GM12878 (cell line): Measurements from ENCODE around the gene GLT1D1. TPM values are rescaled to one million over a fixed set of nuclear protein-coding genes. Genes with fewer than 3 reads are reported as not detected.
A peak's percentile ranks its signal among the peaks of the same experiment; 100 is the strongest.

Experiments used
- ATAC-seq: fragments of 200-7000 bp; cut with Tn5 transposase; 3 replicates; pipeline ENCODE4 v1.9.1; 2020; ENCODE audit warnings: mild to moderate bottlenecking, moderate library complexity
- BruUV-seq: library from RNA; stranded (reverse); fragments of 400-500 nt; replicated peaks from 2 replicates; lab custom pipeline; 2021; lab: Mats Ljungman, UMichigan
- CTCF ChIA-PET: fragments of 300-600 bp; sonication (Branson Sonifier 250); formaldehyde crosslinking; extraction: SDS; loops from one replicate; lab custom pipeline; 2021; ENCODE audit warnings: inconsistent platforms; lab: Yijun Ruan, JAX
- POLR2A ChIA-PET: fragments of 350-600 bp; formaldehyde crosslinking; extraction: SDS; loops from one replicate; lab custom pipeline; 2021; ENCODE audit warnings: inconsistent platforms; lab: Charles Lee
- RAD21 ChIA-PET: fragments of 300-600 bp; sonication (Branson Sonifier 250); formaldehyde crosslinking; loops from one replicate; lab custom pipeline; 2023; ENCODE audit warnings: antibody characterized with exemption; ENCODE audit not compliant: unreplicated experiment; lab: Charles Lee
- SMC1A ChIA-PET: fragments of 300-600 bp; sonication (Branson Sonifier 250); formaldehyde crosslinking; loops from one replicate; lab custom pipeline; 2023; ENCODE audit not compliant: unreplicated experiment, uncharacterized antibody; lab: Charles Lee
- DNase-seq: peaks from one replicate; pipeline ENCODE4 v3.0.0-alpha.2; 2011; ENCODE audit warnings: low read depth, low spot score
- FAIRE-seq: peaks from 3 replicates; lab custom pipeline; 2011; peaks lifted over from hg19 to GRCh38; lab: Jason Lieb, UNC
- H2AFZ ChIP-seq: 2 replicates; pipeline ENCODE4 v1.6.0; 2011; ENCODE audit warnings: low read depth, low read length, control low read depth; ENCODE audit not compliant: control insufficient read depth
- H3K27ac ChIP-seq: 2 replicates; pipeline ENCODE4 v1.5.1; 2011; ENCODE audit warnings: control low read depth; ENCODE audit not compliant: control insufficient read depth, insufficient read depth
- H3K27me3 ChIP-seq, 2 experiments: replicated peaks in 1 of 2; 2 replicates each; pipeline versions ENCODE4 v1.6.0 to v1.6.1; 2011; ENCODE audit warnings: low read length in 1 of 2; ENCODE audit not compliant: control insufficient read depth in 2 of 2, insufficient read depth in 2 of 2
- H3K36me3 ChIP-seq, 2 experiments: 2 replicates each; pipeline ENCODE4 v1.5.1; 2011; ENCODE audit warnings: low read length in 1 of 2; ENCODE audit not compliant: control insufficient read depth in 2 of 2, insufficient read depth in 2 of 2
- H3K4me1 ChIP-seq: 2 replicates; pipeline ENCODE4 v1.6.1; 2011; ENCODE audit warnings: mild to moderate bottlenecking, low read length, moderate library complexity, mixed read lengths; ENCODE audit not compliant: control insufficient read depth, insufficient read depth
- H3K4me2 ChIP-seq: 2 replicates; pipeline ENCODE4 v1.6.0; 2011; ENCODE audit warnings: control low read depth; ENCODE audit not compliant: control insufficient read depth, insufficient read depth
- H3K4me3 ChIP-seq: fragments of 200-600 bp; sonication (generic); 2 replicates; pipeline ENCODE4 v1.5.1; 2016
- H3K79me2 ChIP-seq: 2 replicates; pipeline ENCODE4 v1.6.0; 2011; ENCODE audit warnings: low read length; ENCODE audit not compliant: control insufficient read depth, insufficient read depth
- H3K9ac ChIP-seq: 2 replicates; pipeline ENCODE4 v1.8.0; 2011; ENCODE audit warnings: low read length, control low read depth, mixed read lengths; ENCODE audit not compliant: control insufficient read depth, insufficient read depth
- H3K9me3 ChIP-seq: replicated peaks from 3 replicates; pipeline ENCODE4 v1.5.1; 2011; ENCODE audit warnings: mild to moderate bottlenecking, low read length; ENCODE audit not compliant: control insufficient read depth, insufficient read depth
- H4K20me1 ChIP-seq: 2 replicates; pipeline ENCODE4 v1.6.0; 2011; ENCODE audit not compliant: control insufficient read depth, insufficient read depth
- HSF1 ChIP-seq: fragments of 150-350 bp; IDR thresholded peaks from 2 replicates; pipeline ENCODE4 v1.6.1; 2014; ENCODE audit warnings: mild to moderate bottlenecking, low read depth, low read length
- MYC ChIP-seq: IDR thresholded peaks from 2 replicates; pipeline ENCODE4 v1.6.1; 2011; ENCODE audit warnings: mild to moderate bottlenecking, low read length, moderate library complexity, inconsistent platforms; ENCODE audit not compliant: insufficient read depth, insufficient replicate concordance, insufficient read length, severe bottlenecking
- PBX3 ChIP-seq: IDR thresholded peaks from 2 replicates; pipeline ENCODE4 v1.6.1; 2011; ENCODE audit warnings: mild to moderate bottlenecking, low read depth, low read length, moderate library complexity; ENCODE audit not compliant: insufficient replicate concordance
- SKIL ChIP-seq: fragments of 450-650 bp; IDR thresholded peaks from 2 replicates; pipeline ENCODE4 v1.6.1; 2017; ENCODE audit warnings: mild to moderate bottlenecking, low read depth, inconsistent platforms; ENCODE audit not compliant: poor library complexity, severe bottlenecking
- SMC3 ChIP-seq: IDR thresholded peaks from 2 replicates; pipeline ENCODE4 v1.6.1; 2011; ENCODE audit warnings: low read length, improper control_type of control experiment, borderline replicate concordance
- SRF ChIP-seq, 2 experiments: IDR thresholded peaks; 2 replicates each; pipeline ENCODE4 v1.6.1; 2011; ENCODE audit warnings: low read depth in 2 of 2, low read length in 2 of 2, mild to moderate bottlenecking in 1 of 2, moderate library complexity in 1 of 2
- TCF12 ChIP-seq: IDR thresholded peaks from 2 replicates; pipeline ENCODE4 v1.6.1; 2011; ENCODE audit warnings: low read depth, mild to moderate bottlenecking, low read length
- USF2 ChIP-seq: IDR thresholded peaks from 2 replicates; pipeline ENCODE4 v1.6.1; 2011; ENCODE audit warnings: low read depth, low read length, improper control_type of control experiment, borderline replicate concordance
- ZNF207 ChIP-seq: fragments of 450-650 bp; IDR thresholded peaks from 2 replicates; pipeline ENCODE4 v1.6.1; 2014; ENCODE audit warnings: antibody characterized with exemption, mild to moderate bottlenecking, borderline replicate concordance
- ZNF592 ChIP-seq: fragments of 450-650 bp; IDR thresholded peaks from 2 replicates; pipeline ENCODE4 v1.6.1; 2017; ENCODE audit warnings: mild to moderate bottlenecking, moderate library complexity
- WGBS: methylation state at CpG from one replicate; pipeline ENCODE4 v1.1.6; 2016; ENCODE audit warnings: low lambda C conversion rate; ENCODE audit not compliant: insufficient replicate concordance, insufficient coverage; ENCODE audit errors: missing lambda C conversion rate; 5-methylcytosine and 5-hydroxymethylcytosine counted together
- in situ Hi-C: fragments of 300-500 bp; cut with MboI; formaldehyde crosslinking; loops from 9 replicates; pipeline ENCODE4 v1.14.3; 2018; ENCODE audit warnings: mixed read lengths
- intact Hi-C: fragments of 100-400 bp; cut with micrococcal nuclease; formaldehyde crosslinking; loops from one replicate; pipeline ENCODE4 v1.14.2; 2022; ENCODE audit not compliant: unreplicated experiment
- polyA plus RNA-seq, 11 experiments: library from polyadenylated mRNA; depleted of rRNA in 4 of 11; unstranded in 6 of 11; stranded (reverse) in 5 of 11; fragments of >200 nt; fragmentation: Nextera tagmentation in 4 of 11; fragmentation: Illumina TruSeq in 1 of 11; extraction: Ambion mirVana in 4 of 11; extraction: Trizol in 1 of 11; gene quantifications; 1 replicate in 1 of 11; 2 replicates in 10 of 11; pipeline versions ENCODE4 v1.2.1 to v1.2.3, GENCODE V29; 2011 to 2016; ENCODE audit warnings: inconsistent platforms in 2 of 11, missing spikeins in 2 of 11, low read depth in 1 of 11
- total RNA-seq, 4 experiments: library from RNA; depleted of rRNA in 3 of 4; stranded (reverse); fragments of >200 nt in 3 of 4; fragmentation: Illumina TruSeq in 1 of 4; extraction: Trizol in 1 of 4; gene quantifications; 2 replicates each; pipeline versions ENCODE4 v1.2.1 to v1.2.3, GENCODE V29; 2013 to 2021

GLT1D1 gene
- total and polyA plus RNA-seq, 10 of the 15 experiments (the other 5 are each of a cell fraction or from before 2014, with no cell fraction given), result 0.42 to 62.8 (median 3.0) TPM

GRCh38 chr12:128914908-128915563 lies 61.8 kb downstream of the GLT1D1 start:
- no peaks in the 10 kb centered on the region for H3K79me2 ChIP-seq
- 57% methylated on average over 11 of the region's 11 CpGs for WGBS
- no peak for TF ChIP-seq MYC
- peak; percentile 99 for TF ChIP-seq SKIL
- TF ChIP-seq HSF1, result no peak
- 0 out of 4 replicates have a peak, but pooled peaks of 1 of the 2 experiments have one; percentile 53 for TF ChIP-seq SRF (IDR thresholded peaks at IDR 0.05; ENCODE audit: low read depth in 2 of 2, low read length in 2 of 2)
- TF ChIP-seq PBX3, result peak; percentile 77
- peak; percentile 16; the same call in 1 of the 2 replicates for TF ChIP-seq SMC3
- no peak for TF ChIP-seq USF2
- TF ChIP-seq ZNF592, result 0 out of 2 replicates have a peak, but pooled peaks have one; percentile 32
- TF ChIP-seq ZNF207, result no peak
- peak; percentile 63; the same call in 1 of the 2 replicates for TF ChIP-seq TCF12

More at GRCh38 chr12:128914908-128915563, 61.8 kb downstream of the GLT1D1 start:
- no peaks in the 10 kb centered on the region for H3K27me3 ChIP-seq
- H3K4me2 ChIP-seq, result no peak overlapping the region
- H3K4me1 ChIP-seq, result peaks cover 9% of the 10 kb centered on the region; the same call in 1 of the 2 replicates
- H3K36me3 ChIP-seq, result peaks cover 0 to 3% of the 10 kb centered on the region in 2 experiments; a peak in 1 of 4 replicates
- BruUV-seq, result no TSS peak
- ATAC-seq (peak; percentile 95), FAIRE-seq (peak; percentile 86), DNase-seq (peak; percentile 88)
- no peaks in the 10 kb centered on the region for H4K20me1 ChIP-seq
- H3K27ac ChIP-seq, result no peak overlapping the region
- H3K9ac ChIP-seq, result no peak overlapping the region
- H2AFZ ChIP-seq, result no peak overlapping the region
- no peak overlapping the region for H3K4me3 ChIP-seq
- intact Hi-C loops (loop anchor here (1.0 to 2.0 kb wide), 2 partner anchors 58 to 85 kb away; no protein-coding TSS in a partner anchor), in situ Hi-C loops (no loop called here)
- no peaks in the 10 kb centered on the region for H3K9me3 ChIP-seq
- CTCF ChIA-PET, result interaction anchor here (0.7 to 1.7 kb wide), 5 partner anchors 22 to 96 kb away, joined by 3 to 8 read pairs (median 3); partner anchors contain the start of gene SLC15A4
- POLR2A ChIA-PET, result interaction anchor here (1.0 to 2.8 kb wide), 7 partner anchors 84 to 105 kb away, joined by 3 to 17 read pairs (median 5); partner anchors contain the start of gene SLC15A4
- SMC1A ChIA-PET, result interaction anchor here (1.0 to 5.6 kb wide), 12 partner anchors 8 to 132 kb away, joined by 3 to 36 read pairs (median 5); partner anchors contain the start of gene SLC15A4
- RAD21 ChIA-PET, result interaction anchor here (0.7 to 3.5 kb wide), 9 partner anchors 52 to 105 kb away, joined by 3 to 35 read pairs (median 6); partner anchors contain the start of gene SLC15A4
